Transverse colon (tissue), 4 donors: Measurements from ENCODE around the gene CNST. TPM values are rescaled to one million over a fixed set of nuclear protein-coding genes. Genes with fewer than 3 reads are reported as not detected.

Experiments used
- DNase-seq: peaks from one replicate; pipeline ENCODE4 v3.0.0-alpha.2; 2019
- H3K27ac ChIP-seq, 4 donors: fragments of 200-600 bp; sonication (generic); 2 replicates each; pipeline ENCODE4 v1.5.1; 2016 to 2018; ENCODE audit warnings: inconsistent platforms in 4 of 4
- H3K27me3 ChIP-seq: fragments of 200-600 bp; sonication (generic); 2 replicates; pipeline ENCODE4 v1.5.1; 2017; ENCODE audit warnings: inconsistent platforms
- H3K36me3 ChIP-seq, 4 donors: fragments of 200-600 bp; sonication (generic); 2 replicates each; pipeline ENCODE4 v1.5.1; 2017 to 2019; ENCODE audit warnings: inconsistent platforms in 4 of 4
- H3K4me1 ChIP-seq, 4 donors: fragments of 200-600 bp; sonication (generic); 2 replicates each; pipeline ENCODE4 v1.5.1; 2017 to 2020; ENCODE audit warnings: inconsistent platforms in 4 of 4
- H3K4me3 ChIP-seq, 4 donors: fragments of 200-600 bp; sonication (generic); 1 replicate in 1 of 4; 2 replicates in 3 of 4; pipeline versions ENCODE4 v1.5.1 to v1.6.1; 2017 to 2019; ENCODE audit warnings: inconsistent platforms in 4 of 4
- H3K9me3 ChIP-seq, 2 donors: fragments of 200-600 bp; sonication (generic); 2 replicates each; pipeline ENCODE4 v1.5.1; 2017 to 2019; ENCODE audit warnings: inconsistent platforms in 2 of 2
- EP300 ChIP-seq: sonication (generic); formaldehyde crosslinking; IDR thresholded peaks from one replicate; pipeline ENCODE4 v1.6.1; 2017; ENCODE audit warnings: antibody characterized with exemption, low read depth
- POLR2A ChIP-seq: fragments of 450-650 bp; IDR thresholded peaks from one replicate; pipeline ENCODE4 v1.6.1; 2016; ENCODE audit warnings: antibody characterized with exemption, mild to moderate bottlenecking, moderate library complexity
- POLR2AphosphoS5 ChIP-seq, 3 donors: sonication (generic); formaldehyde crosslinking; IDR thresholded peaks; one replicate each; pipeline ENCODE4 v1.6.1; 2016; ENCODE audit warnings: antibody characterized with exemption in 3 of 3
- WGBS, 2 donors: methylation state at CpG; one replicate each; pipeline ENCODE4 v1.1.5; 2018; ENCODE audit warnings: low coverage in 1 of 2; 5-methylcytosine and 5-hydroxymethylcytosine counted together
- in situ Hi-C, 4 donors: fragments of 200-750 bp; cut with MboI; loops; one replicate each; pipeline versions ENCODE4 v1.15.0 to v1.15.1; 2017; ENCODE audit warnings: low sequenced_read_pairs in 3 of 4, low pct_ligation_motif_present in 1 of 4, low pct_unique_long_range_greater_than_20kb in 1 of 4
- intact Hi-C: fragments of 100-400 bp; cut with DNase I; formaldehyde crosslinking; loops from one replicate; pipeline ENCODE4 v1.15.1; 2023; ENCODE audit warnings: low total_unique reads
- total RNA-seq, 4 donors: library from RNA; depleted of rRNA; stranded (reverse); fragments of >200 nt; gene quantifications; one replicate each; pipeline ENCODE4 v1.1.0, GENCODE V29; 2016
- TF ChIP-seq, protein P1 (sequence below), 5 experiments: fragments of 200-600 bp in 3 of 5; fragments of 450-650 bp in 2 of 5; sonication (generic) in 3 of 5; IDR thresholded peaks; 1 replicate in 2 of 5; 2 replicates in 3 of 5; pipeline ENCODE4 v1.5.1; 2016 to 2017; ENCODE audit warnings: antibody characterized with exemption in 5 of 5, inconsistent platforms in 3 of 5, mild to moderate bottlenecking in 2 of 5, moderate library complexity in 1 of 5

The CNST gene
- total RNA-seq, 4 donors from 2014 or later = 44.0 to 83.0 (median 53.5) TPM

GRCh38 chr1:246564839-246565750 is 1.2 kb upstream of the CNST start:
- Histone ChIP-seq H3K27me3 (no peaks in the 10 kb centered on the region), H3K36me3 (peaks cover 0 to 5% (median 0%) of the 10 kb centered on the region in 4 donors), H3K4me1 (peaks cover 25 to 48% (median 40%) of the 10 kb centered on the region in 4 donors), H3K27ac (peak overlapping the region; percentile 98 to 99 (median 98)), H3K9me3 (no peaks in the 10 kb centered on the region), H3K4me3 (peak overlapping the region; percentile 77 to 94 (median 82))
- no peak for DNase-seq
- TF ChIP-seq POLR2A (no peak), EP300 (no peak), POLR2AphosphoS5 (IDR thresholded peaks at IDR 0.05) (no peak)
- TF ChIP-seq, protein P1, sequence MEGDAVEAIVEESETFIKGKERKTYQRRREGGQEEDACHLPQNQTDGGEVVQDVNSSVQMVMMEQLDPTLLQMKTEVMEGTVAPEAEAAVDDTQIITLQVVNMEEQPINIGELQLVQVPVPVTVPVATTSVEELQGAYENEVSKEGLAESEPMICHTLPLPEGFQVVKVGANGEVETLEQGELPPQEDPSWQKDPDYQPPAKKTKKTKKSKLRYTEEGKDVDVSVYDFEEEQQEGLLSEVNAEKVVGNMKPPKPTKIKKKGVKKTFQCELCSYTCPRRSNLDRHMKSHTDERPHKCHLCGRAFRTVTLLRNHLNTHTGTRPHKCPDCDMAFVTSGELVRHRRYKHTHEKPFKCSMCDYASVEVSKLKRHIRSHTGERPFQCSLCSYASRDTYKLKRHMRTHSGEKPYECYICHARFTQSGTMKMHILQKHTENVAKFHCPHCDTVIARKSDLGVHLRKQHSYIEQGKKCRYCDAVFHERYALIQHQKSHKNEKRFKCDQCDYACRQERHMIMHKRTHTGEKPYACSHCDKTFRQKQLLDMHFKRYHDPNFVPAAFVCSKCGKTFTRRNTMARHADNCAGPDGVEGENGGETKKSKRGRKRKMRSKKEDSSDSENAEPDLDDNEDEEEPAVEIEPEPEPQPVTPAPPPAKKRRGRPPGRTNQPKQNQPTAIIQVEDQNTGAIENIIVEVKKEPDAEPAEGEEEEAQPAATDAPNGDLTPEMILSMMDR (IDR thresholded peaks at IDR 0.05) = no peak
- intact Hi-C loops = loop anchor here (5.0 kb wide), 2 partner anchors 82 to 132 kb away; no protein-coding TSS in a partner anchor
- 36 to 41% methylated on average over 17 to 33 of the region's 33 CpGs for WGBS, 2 donors
- in situ Hi-C loops = loop anchor here in 2 of 4 donors (10.0 to 25.0 kb wide), 2 partner anchors 122 to 130 kb away; no protein-coding TSS in a partner anchor

DNA sequence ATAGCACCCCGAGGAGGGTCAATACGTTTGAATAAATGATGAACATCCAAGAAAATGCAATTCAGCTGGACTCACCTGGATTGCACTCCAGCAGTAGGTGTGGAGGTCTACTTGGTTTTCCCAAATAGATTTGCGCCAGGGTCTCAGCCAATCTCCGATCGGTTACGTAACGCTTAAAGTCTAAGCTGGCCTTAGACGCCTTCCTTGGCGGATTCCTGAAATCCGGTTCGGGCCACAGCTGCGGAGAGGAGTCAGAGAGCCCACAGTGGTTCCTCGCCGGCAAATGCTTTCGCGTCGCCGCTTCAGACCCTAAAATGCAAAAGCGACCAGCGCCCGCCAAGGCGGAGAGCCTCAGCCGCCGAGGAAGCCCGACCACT is 517 bp upstream of the CNST start:
- Histone ChIP-seq H3K9me3 (no peaks in the 10 kb centered on the region), H3K36me3 (peaks cover 0 to 5% (median 0%) of the 10 kb centered on the region in 4 donors), H3K4me3 (peak overlapping the region; percentile 77 to 94 (median 82)), H3K27me3 (no peaks in the 10 kb centered on the region), H3K4me1 (peaks cover 25 to 55% (median 46%) of the 10 kb centered on the region in 4 donors), H3K27ac (peak overlapping the region; percentile 98 to 99 (median 98))
- TF ChIP-seq POLR2A (no peak), POLR2AphosphoS5 (IDR thresholded peaks at IDR 0.05) (no peak), EP300 (no peak)
- WGBS, 2 donors = 0% methylated on average over 25 of the region's 25 CpGs; no CpG with 5 or more reads in 1 of the 2 donors
- no peak for DNase-seq
- intact Hi-C loops = loop anchor here (5.0 kb wide), 1 partner anchor 132 kb away; no protein-coding TSS in a partner anchor
- in situ Hi-C loops = loop anchor here in 2 of 4 donors (10.0 to 25.0 kb wide), 2 partner anchors 122 to 129 kb away; no protein-coding TSS in a partner anchor

DNA sequence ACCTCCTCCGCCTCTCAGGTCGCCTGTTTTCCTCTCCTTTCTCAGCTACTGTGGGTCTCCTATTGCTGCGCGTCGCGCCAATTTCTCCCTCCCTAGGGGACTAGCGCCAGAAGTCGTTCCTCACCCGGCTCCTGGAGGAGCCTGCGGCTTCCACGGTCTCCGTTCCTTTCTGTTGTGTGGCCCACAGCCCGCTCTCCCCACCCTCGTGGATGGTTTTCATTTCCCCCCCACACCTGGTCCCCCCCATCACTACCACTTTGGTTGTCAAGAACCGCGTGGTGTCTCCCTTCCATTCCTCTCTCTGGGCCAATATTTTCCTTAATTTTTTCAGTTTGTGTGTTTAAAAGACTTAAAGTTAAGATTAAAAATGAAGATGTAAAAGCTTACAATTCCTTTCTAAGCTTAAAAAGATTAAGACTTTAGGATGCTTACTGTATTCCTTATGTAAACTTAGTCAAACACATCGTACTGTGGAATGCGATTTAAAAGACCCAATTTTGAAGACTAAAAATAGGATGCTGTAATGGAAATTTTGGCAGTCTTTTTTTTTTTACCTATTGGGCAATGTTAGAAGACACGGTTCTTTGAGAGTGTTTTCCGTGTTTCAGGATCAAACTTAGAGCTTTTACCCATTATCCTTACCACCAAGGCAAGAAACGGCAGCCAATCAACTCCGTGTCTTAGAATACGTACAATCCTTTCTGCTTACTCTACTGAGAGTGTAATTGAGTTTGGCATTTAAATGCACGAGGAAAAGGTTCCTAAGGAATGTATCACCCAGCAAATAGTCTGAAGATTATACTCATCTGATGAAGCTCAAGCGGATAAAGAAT is 773 bp downstream of the CNST start:
- peaks cover 0 to 5% (median 0%) of the 10 kb centered on the region in 4 donors for H3K36me3 ChIP-seq
- DNase-seq = no peak
- H3K27me3 ChIP-seq = no peaks in the 10 kb centered on the region
- in situ Hi-C loops (loop anchor here in 2 of 4 donors (10.0 to 25.0 kb wide), 2 partner anchors 120 to 128 kb away; no protein-coding TSS in a partner anchor), intact Hi-C loops (loop anchor here (5.0 kb wide), 1 partner anchor 130 kb away; no protein-coding TSS in a partner anchor)
- H3K27ac ChIP-seq = peak overlapping the region; percentile 98 to 99 (median 98)
- no peaks in the 10 kb centered on the region for H3K9me3 ChIP-seq
- peak overlapping the region; percentile 79 to 94 (median 88) for H3K4me3 ChIP-seq
- TF ChIP-seq POLR2AphosphoS5 (IDR thresholded peaks at IDR 0.05) (peak in 2 of 3 donors; percentile 18), POLR2A (no peak), EP300 (no peak)
- TF ChIP-seq, protein P1 (IDR thresholded peaks at IDR 0.05) = no peak
- 1 to 2% methylated on average over 12 to 25 of the region's 25 CpGs for WGBS, 2 donors
- peaks cover 25 to 68% (median 50%) of the 10 kb centered on the region in 4 donors for H3K4me1 ChIP-seq

GRCh38 chr1:246567646-246568235 is 1.5 kb downstream of the CNST start:
- peaks cover 25 to 73% (median 50%) of the 10 kb centered on the region in 4 donors for H3K4me1 ChIP-seq
- intact Hi-C loops = loop anchor here (5.0 kb wide), 1 partner anchor 130 kb away; no protein-coding TSS in a partner anchor
- WGBS, 2 donors = 45 to 49% methylated on average over 4 of the region's 4 CpGs

More at GRCh38 chr1:246567646-246568235, 1.5 kb downstream of the CNST start:
- Histone ChIP-seq H3K4me3 (peak overlapping the region in 3 of 4 donors; percentile 79 to 94 (median 86)), H3K27me3 (no peaks in the 10 kb centered on the region), H3K27ac (peak overlapping the region; percentile 98 to 99 (median 98)), H3K36me3 (peaks cover 0 to 5% (median 0%) of the 10 kb centered on the region in 4 donors), H3K9me3 (no peaks in the 10 kb centered on the region)
- in situ Hi-C loops = loop anchor here in 2 of 4 donors (10.0 to 25.0 kb wide), 2 partner anchors 120 to 127 kb away; no protein-coding TSS in a partner anchor
- TF ChIP-seq EP300 (no peak), POLR2A (no peak), POLR2AphosphoS5 (IDR thresholded peaks at IDR 0.05) (no peak)
- TF ChIP-seq, protein P1 (IDR thresholded peaks at IDR 0.05) = peak in 1 of 5 experiments; percentile 40
- no peak for DNase-seq
